Fibroblast of peridontal ligament (primary cell): ENCODE data around the gene MAST4.

ENCODE experiments used
- DNase-seq: peaks from one replicate; pipeline ENCODE4 v3.0.0-alpha.2; 2010; ENCODE audit errors: extremely low read depth

The MAST4 gene

DNA sequence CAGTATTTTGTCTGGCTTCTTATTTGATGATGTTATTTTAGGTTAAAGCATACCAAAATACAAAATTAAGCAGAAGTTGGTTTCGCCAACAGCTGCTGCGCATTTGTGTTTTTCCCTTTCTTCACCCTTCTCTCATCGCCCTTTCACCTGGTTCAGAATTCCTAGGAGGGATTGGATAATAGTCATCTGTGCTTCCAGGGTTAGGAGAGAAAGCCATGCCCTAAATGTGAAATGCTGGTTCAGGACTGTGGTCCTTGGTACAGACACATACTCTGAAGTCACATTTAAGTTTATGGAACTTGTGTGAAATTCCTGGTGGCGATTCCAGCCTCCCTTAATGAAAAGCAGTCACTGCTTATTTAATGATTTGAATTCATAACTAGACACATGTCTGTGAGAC lies 7.7 kb downstream of the MAST4 start:
- no peak for DNase-seq

DNA sequence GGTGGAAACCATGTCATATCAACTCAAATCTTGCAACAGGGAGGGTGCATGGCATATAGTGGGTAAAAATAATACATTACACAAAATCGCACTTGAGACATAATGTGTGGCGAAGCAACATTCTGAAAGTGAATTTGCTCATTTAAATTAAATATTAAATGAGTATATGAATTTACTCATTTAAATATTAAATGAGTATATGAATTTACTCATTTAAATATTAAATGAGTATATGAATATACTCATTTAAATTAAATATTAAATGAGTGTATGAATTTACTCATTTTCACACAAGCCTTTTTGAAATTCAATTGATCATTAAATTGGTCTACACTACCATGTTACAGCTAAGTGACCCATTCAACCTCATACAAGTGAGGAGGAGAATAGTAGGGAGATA lies 10.5 kb downstream of the MAST4 start:
- DNase-seq, result no peak

GRCh38 chr5:66608501-66608900 lies 12.3 kb downstream of the MAST4 start:
- DNase-seq, result no peak

- no peak for DNase-seq
Measured at GRCh38 chr5:66609615-66610014, 13.4 kb downstream of the MAST4 start.

DNA sequence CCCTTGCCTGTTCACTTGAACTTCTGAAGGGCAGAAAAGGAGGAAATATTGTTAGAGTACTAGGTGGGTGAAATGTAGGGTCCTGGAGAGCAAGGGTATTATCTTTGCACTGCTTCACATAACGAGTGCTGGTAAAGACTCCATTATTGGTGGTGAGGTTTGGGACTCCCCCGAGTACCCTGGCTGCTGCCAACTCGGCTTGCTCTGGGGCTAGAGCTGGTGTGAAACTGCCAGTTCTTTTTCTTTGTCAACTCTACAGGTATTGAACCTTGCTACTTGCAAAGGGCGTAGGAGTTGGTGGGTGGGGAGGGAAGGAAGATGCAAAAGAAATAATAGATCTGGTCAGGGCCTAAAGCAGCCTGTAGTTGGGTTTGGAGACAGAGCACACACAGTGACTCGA lies 16.0 kb downstream of the MAST4 start:
- DNase-seq, result no peak

- DNase-seq, result no peak
Measured at GRCh38 chr5:66615136-66615535, 18.9 kb downstream of the MAST4 start.

GRCh38 chr5:66615894-66616293 lies 19.7 kb downstream of the MAST4 start:
- DNase-seq, result no peak

GRCh38 chr5:66616520-66617225 lies 20.5 kb downstream of the MAST4 start:
- no peak for DNase-seq

DNA sequence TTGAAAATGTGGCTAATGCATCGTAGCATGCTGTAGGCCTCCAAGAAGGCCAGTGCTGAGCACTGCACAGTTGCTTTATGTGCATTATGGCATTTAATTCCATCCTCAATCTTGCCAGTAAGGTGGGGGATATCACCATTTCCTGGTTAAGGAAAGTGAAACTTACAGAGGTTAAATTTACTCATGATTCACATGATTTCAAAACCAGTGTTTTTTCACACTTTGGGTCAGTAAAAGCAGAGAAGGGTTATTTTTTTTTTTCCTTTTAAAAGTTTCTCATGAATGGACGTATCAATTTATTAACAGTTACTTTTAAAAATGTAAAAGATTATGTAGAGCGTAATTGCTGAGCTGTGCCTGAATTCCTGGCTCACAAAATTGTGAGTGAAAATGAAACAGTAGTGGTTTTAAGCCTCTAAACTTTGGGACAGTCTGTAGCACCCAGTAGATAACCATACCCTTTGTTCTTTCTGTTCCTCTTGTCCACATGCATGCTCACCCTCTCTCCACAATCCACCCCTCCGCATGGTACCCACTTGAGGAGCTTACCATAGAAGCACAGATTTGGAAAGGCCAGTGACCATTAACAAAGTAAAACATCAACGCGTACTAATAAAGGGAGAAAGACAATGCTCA lies 21.2 kb downstream of the MAST4 start:
- no peak for DNase-seq

DNA sequence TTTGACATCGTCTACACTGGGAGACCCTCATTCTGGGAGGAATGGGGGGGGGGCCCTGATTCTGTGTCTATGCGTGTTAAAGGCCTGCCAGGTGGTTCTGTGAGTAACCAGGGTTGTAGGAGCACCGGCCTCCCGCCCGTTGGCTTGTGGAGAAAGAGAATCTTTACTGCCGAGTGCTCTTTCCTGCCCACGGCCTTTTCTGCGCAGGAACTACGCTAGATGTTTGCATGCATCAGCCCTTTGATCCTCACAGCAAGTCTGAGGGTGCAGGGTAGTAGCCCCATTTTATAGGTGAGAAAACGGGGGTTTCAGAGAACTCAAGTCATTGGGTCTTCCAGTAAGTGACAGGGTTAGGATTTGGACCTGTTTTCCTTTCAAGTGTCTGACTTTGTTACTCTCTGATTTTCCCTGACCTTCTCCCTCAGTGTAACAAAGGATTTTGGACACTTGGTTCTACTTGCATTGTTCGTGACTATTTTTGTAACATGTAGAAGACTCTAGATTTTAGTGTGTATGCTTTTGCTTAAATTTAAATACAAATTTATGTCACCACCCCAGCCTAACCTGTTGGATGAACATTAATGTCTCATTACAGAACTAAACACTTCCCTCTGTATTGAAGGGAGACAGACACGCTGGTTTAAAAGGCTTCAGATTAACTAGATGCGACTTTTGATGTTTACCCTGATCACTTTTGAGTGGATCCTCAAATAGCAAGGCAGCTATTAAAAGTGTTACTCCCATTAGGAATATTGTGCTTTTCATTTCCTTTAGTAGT lies 22.0 kb downstream of the MAST4 start:
- no peak for DNase-seq

GRCh38 chr5:66620711-66621110 lies 24.5 kb downstream of the MAST4 start:
- DNase-seq, result no peak

GRCh38 chr5:66621146-66621545 lies 25.0 kb downstream of the MAST4 start:
- no peak for DNase-seq

GRCh38 chr5:66621736-66622135 lies 25.5 kb downstream of the MAST4 start:
- DNase-seq, result no peak

DNA sequence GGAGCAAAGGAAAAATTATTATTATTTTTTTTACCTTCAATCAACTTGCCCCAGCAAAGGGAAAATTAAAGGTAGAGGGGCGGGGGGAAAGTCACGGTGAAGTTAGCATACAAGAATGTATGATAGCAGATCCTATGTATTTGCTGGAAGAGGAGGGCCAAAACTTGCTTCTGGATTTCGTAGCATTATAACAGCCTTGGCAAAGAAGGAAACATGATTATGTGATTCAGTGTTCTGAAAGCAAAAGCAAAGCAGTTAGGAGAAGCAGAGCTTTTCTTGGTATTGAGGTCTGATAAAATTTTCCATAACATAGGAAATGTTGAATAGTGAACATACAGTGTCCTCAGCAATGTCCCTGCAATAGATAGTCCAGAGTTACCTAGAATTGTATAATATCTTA lies 32.4 kb downstream of the MAST4 start:
- no peak for DNase-seq

- no peak for DNase-seq
Measured at GRCh38 chr5:66629446-66629845, 33.3 kb downstream of the MAST4 start.

- DNase-seq, result no peak
Measured at GRCh38 chr5:66633754-66634153, 37.6 kb downstream of the MAST4 start.

GRCh38 chr5:66634601-66635000 lies 38.4 kb downstream of the MAST4 start:
- DNase-seq, result no peak

DNA sequence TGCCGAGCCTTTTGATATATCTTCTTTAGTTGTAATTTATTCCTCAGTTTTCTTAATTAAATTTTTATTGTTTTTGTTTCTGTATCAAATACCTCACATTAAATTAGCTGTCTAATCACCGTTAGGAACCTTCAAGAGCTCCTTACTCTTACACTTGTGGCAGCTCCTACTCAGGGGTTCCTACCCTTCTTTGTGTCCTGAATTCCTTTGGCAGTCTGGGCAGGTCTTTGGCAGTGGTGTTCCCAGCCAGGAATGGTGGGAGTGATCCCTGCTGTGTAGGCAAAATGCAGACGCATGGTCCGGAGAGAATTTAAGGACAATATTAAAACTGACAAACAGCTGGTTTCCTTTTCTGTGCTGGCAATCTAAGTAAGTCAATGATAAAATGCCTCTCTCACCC lies 41.8 kb downstream of the MAST4 start:
- DNase-seq, result no peak

DNA sequence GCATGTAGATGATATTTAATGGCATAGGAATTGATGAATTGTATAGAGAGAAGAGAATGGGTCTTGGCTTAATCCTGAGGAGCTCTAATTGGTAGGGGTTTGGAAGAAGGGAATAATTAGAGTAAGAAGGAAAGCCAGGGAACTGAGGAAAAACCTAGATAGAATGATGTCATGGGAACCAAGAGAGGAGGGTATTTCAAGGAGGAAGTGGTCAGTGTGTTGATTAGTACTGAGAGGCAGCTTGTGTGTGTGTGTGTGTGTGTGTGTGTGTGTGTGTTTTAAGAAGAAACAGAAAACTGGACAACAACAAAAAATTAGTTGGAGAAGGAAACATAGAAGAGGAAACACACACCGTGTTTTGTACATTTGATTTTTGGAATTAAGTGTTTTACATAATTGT lies 42.8 kb downstream of the MAST4 start:
- DNase-seq, result no peak

DNA sequence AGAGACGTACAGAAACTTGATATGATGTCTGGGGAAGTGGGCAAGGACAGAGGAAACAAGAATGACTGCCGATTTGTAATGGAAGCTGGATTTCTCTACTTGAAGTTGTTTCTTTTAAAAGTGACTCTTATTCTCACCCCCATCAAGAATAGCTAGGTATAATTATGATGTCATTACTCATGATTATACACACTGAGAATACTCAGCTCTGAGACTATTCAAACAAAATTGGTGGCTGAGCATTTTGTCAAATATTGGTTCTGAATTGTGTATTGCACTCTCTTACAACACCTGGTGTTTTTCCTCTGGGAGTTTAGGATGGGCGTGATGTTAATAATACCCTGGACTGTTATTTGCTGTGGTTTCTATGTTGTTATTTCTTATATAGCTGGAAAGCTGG lies 46.3 kb downstream of the MAST4 start:
- no peak for DNase-seq

DNA sequence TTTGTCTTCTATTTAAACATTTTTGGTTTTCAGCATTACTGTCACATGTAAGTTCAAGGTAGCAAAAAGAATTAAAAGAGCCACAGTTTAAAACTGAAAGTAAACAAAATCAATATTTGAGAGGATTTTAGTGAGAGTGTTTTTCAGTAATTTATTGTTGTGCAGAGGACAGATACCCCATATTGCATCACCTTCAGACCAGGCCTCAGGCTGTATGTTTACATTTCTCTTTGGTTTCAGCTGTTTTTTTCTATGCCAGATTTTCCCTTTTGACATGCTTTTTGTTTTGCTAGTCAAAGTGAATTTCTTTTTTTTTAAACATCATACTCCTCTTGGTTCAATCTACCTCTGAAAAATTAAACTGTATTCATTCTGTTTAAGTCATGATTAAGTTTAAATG lies 47.2 kb downstream of the MAST4 start:
- DNase-seq, result peak; percentile 22

DNA sequence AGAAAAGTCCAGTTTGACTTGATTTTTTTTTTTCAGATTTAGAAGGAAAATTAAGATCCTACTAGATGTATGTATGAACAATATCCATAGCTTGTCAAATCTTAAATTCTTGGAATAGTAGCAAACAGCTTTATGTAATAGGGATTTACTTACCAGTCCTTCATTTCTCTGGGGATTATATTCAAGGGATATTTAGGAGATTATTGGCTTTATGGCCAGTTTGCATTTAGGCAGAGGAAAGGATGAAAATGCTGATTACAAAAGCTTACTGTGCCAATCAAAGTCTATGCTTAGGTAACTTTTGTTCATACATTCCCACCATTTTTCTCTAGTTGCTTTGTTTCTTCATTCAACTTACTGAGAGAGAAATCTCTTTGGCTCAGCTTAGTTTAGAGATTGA lies 47.9 kb downstream of the MAST4 start:
- no peak for DNase-seq

DNA sequence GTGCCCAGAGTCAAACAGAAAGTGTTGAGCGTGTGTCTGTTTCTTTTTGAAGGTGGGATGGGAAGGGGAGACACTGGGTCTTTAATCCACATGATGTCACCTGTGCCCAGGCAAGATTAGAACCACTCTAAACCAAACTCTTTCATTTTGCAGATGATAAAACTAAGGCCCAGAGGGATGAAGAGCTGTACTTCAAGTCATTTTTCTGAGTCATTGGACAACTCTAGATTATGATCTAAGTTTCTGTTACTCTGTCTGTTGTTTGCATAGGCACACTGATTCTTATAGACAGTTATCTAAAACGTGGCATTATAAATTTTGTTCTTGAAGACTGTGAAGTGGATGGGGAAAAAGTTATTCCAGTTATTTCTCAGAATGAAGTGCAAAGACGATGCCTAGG lies 48.8 kb downstream of the MAST4 start:
- no peak for DNase-seq
